HUES64 (cell line): ENCODE results near the gene COLEC12.

Experiments used
- H3K27ac ChIP-seq: 2 replicates; pipeline ENCODE4 v1.7.0; 2013; ENCODE audit warnings: low read depth, low read length, inconsistent platforms
- H3K27me3 ChIP-seq: 2 replicates; pipeline ENCODE4 v1.6.1; 2013; ENCODE audit warnings: mild to moderate bottlenecking, low read length; ENCODE audit not compliant: insufficient read depth
- H3K36me3 ChIP-seq: 2 replicates; pipeline ENCODE4 v1.6.1; 2013; ENCODE audit warnings: mild to moderate bottlenecking, low read length; ENCODE audit not compliant: insufficient read depth
- H3K4me1 ChIP-seq: 2 replicates; pipeline ENCODE4 v1.6.1; 2013; ENCODE audit warnings: mild to moderate bottlenecking, low read length, moderate library complexity; ENCODE audit not compliant: insufficient read depth
- H3K4me3 ChIP-seq: 2 replicates; pipeline ENCODE4 v1.5.1; 2013; ENCODE audit warnings: mild to moderate bottlenecking, low read length, moderate library complexity
- H3K9ac ChIP-seq: 2 replicates; pipeline ENCODE4 v1.6.1; 2013; ENCODE audit warnings: mild to moderate bottlenecking, low read depth, low read length
- H3K9me3 ChIP-seq: 2 replicates; pipeline ENCODE4 v1.6.1; 2013; ENCODE audit warnings: low read depth, low read length; ENCODE audit not compliant: insufficient read depth
- WGBS: fragments of 150-250, 120-280 bp; methylation state at CpG from one replicate; pipeline ENCODE4 v1.1.7; 2013; ENCODE audit warnings: missing lambda C conversion rate; 5-methylcytosine and 5-hydroxymethylcytosine counted together

Gene COLEC12

DNA sequence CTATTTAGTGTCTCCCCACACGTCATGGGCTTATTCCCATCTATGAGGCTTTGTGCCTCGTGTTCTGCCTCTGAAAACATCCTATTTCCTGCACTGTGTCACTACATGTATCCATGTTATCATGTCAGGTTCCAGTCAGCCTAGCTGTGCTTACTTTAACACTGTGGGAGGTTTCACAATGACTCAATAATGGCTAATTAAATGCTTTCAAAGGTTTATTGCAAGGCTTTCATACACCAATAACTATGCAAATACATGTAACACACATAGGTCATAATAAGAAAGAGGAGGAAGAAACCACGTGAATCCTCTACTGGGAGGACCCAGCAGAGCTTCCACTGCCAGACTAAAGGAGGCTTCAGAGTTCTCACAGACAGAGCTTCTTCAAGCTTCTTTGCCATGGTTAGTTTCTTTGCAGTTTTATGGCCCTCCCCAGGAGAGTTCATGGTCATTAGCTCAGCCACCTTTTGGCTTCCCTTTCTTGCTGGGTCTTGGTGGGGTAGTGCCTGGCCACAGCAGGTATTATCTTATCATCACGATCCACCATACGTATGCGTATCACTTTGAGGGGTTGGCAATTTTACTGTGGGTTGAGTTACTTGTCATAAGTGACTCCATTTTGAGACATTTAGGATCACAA is 5.1 kb upstream of the COLEC12 start:
- Histone ChIP-seq H3K36me3 (no peaks in the 10 kb centered on the region), H3K27me3 (peaks cover 33% of the 10 kb centered on the region), H3K4me3 (no peak overlapping the region), H3K9ac (no peak overlapping the region), H3K27ac (no peak overlapping the region), H3K9me3 (no peaks in the 10 kb centered on the region), H3K4me1 (0 out of 2 replicates have a peak, but pooled peaks cover 6% of the 10 kb centered on the region)
- 80% methylated on average over 4 of the region's 6 CpGs for WGBS

DNA sequence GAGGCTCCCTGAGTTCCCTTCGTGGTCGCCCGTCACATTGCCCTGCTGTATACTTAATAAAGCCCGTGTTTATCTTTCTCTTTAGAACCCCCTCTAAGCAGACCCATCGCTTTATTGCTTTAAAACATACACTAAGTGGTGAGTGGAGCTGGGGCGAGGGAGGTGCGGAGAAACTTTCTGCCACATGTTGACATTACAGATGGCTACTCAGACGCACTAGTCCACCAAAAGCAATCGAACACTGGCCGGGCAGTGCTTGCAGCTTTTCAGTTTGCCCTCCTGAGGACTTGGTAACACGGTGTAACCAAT is 859 bp upstream of the COLEC12 start:
- Histone ChIP-seq H3K4me1 (peaks cover 13% of the 10 kb centered on the region), H3K9me3 (no peaks in the 10 kb centered on the region), H3K4me3 (peak overlapping the region; percentile 75), H3K36me3 (no peaks in the 10 kb centered on the region), H3K9ac (no peak overlapping the region), H3K27me3 (peaks cover 63% of the 10 kb centered on the region), H3K27ac (no peak overlapping the region)
- WGBS: 9% methylated on average over 9 of the region's 11 CpGs

DNA sequence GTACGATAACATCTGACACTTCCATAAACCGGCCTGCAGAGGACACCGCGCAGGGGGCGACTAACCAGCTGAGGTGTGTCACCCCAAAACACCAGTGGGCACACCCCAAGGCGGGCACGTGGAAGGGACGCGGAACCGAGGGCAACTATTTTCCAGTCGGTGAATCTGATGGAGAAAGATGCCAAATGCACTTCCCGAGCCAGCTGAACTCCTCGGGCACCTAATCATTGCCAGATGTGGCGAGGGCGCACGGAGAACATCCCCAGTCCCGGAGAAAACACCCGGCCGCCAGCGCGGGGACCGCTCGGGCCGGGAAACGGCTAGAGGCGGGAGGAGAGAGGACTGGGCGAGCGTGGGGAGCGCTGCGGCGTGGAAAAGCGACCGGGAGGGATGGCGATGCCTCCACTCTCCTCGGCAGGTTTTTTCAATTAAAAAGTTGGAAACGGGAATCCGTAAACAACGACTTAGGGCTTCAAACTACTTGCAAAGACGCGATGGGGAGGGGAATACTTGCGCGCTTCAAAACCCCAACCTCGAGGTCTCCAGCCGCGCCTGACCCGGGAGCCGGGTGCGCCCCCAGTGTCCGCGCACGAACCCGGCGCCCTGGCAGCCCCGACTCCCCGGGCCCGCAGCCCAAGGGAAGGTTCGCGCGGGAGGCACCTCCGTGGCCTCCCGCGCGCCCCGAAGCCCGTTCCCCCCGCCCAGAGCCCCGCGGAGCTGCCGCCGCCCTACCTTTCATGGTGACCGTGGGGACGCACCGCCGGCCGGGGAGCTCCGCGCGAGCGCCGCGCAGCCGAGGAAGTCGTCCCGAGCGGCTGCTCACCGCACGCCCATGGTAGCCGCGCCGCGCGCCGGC is 497 bp downstream of the COLEC12 start:
- H3K27me3 ChIP-seq: peaks cover 63% of the 10 kb centered on the region
- no peak overlapping the region for H3K27ac ChIP-seq
- H3K9me3 ChIP-seq: no peaks in the 10 kb centered on the region
- peaks cover 11% of the 10 kb centered on the region for H3K4me1 ChIP-seq
- H3K4me3 ChIP-seq: peak overlapping the region; percentile 75
- peak overlapping the region; percentile 38 for H3K9ac ChIP-seq
- under 1% methylated on average over 93 of the region's 93 CpGs for WGBS
- H3K36me3 ChIP-seq: no peaks in the 10 kb centered on the region

DNA sequence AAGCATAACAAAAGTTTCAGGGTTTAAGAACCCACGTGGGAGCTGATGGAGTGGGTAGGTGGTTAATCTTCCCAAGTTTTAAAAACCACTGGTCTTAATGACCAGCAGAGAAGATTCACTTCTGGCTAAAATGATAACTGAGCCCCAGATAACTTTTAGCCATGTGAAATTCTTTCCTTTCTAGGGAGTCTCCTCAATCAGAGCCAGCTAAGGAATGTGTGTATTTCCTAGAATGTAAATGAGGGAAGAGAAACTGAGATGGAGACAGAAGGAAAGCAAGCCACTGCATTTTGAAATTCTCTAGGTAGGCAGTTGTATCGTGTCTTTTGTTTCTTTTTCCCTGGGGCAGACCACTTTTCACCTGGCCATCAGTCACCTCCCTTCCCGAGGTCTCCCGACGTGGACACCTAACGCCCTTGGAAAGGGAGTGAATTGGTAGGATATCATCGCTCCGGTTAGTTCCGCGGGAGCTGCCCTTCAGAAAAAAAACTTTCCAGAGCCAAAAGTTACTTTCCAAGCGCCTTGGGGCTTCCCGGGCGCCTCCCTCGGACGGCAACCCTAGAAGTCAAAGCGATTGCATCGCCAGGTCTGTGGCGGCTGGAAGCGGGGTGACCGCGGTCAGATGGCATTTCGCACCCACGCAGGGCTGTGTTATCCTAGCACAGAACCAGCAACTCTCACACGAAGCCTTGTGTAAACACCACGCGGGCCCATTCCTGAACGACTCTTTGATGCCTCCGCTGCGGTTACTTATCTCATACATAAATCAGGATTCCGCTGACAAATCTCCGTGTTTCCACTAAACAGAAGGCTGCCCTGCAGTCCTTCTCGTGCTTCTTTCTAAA is 1.3 kb downstream of the COLEC12 start:
- Histone ChIP-seq H3K4me1 (peaks cover 18% of the 10 kb centered on the region), H3K36me3 (no peaks in the 10 kb centered on the region), H3K4me3 (peak overlapping the region; percentile 75), H3K27me3 (peaks cover 57% of the 10 kb centered on the region), H3K9ac (no peak overlapping the region), H3K9me3 (no peaks in the 10 kb centered on the region), H3K27ac (no peak overlapping the region)
- 2% methylated on average over 29 of the region's 32 CpGs for WGBS

DNA sequence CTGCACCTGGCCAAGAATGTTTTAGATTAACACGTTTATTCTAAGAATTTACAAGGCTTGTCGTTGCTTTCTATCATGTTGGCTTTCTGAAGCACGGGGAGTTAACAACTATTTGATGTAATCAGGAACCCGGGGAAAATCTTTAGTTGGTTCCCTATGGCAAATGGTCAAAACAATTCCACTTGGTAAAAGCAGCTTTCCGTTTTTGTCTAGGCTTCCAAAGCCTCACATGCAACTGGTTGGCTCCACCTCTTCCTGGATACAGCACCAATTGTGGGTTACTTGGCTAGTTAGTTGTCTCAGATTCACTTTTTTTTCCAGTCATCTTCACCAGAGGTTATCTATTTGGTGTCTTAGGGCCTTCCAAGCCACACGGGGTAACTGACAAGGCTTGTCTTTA is 2.8 kb downstream of the COLEC12 start:
- peaks cover 21% of the 10 kb centered on the region for H3K4me1 ChIP-seq

DNA sequence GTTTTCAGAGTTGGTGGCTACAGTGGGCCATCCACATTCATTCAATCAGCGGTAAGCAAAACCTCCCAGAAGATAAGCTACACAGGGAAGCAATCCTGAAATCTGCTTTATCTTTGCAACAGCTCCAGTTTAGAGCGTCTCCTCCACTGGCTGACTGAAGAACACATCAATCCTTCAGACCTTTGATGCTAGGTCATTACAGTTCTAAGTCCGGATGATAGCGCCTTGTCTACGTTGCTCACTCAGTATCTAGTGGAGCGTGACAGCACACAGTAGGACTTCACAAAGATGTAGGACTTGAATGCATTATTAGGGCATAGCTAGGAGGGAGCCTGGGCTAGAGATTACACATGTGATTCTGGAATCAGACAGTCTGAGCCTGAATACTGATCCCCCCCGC is 5.0 kb downstream of the COLEC12 start:
- no peak overlapping the region for H3K9ac ChIP-seq
- H3K36me3 ChIP-seq: no peaks in the 10 kb centered on the region
- H3K4me3 ChIP-seq: no peak overlapping the region
- H3K27me3 ChIP-seq: peaks cover 30% of the 10 kb centered on the region
- H3K4me1 ChIP-seq: peaks cover 21% of the 10 kb centered on the region
- H3K27ac ChIP-seq: no peak overlapping the region
- 89% methylated on average over 6 of the region's 7 CpGs for WGBS
- H3K9me3 ChIP-seq: no peaks in the 10 kb centered on the region

More for the DNA sequence above, 2.8 kb downstream of the COLEC12 start:
- H3K36me3 ChIP-seq: no peaks in the 10 kb centered on the region
- WGBS: 85% methylated on average over 6 of the region's 6 CpGs
- peaks cover 51% of the 10 kb centered on the region for H3K27me3 ChIP-seq
- no peak overlapping the region for H3K9ac ChIP-seq
- no peak overlapping the region for H3K4me3 ChIP-seq
- no peak overlapping the region for H3K27ac ChIP-seq
- no peaks in the 10 kb centered on the region for H3K9me3 ChIP-seq

DNA sequence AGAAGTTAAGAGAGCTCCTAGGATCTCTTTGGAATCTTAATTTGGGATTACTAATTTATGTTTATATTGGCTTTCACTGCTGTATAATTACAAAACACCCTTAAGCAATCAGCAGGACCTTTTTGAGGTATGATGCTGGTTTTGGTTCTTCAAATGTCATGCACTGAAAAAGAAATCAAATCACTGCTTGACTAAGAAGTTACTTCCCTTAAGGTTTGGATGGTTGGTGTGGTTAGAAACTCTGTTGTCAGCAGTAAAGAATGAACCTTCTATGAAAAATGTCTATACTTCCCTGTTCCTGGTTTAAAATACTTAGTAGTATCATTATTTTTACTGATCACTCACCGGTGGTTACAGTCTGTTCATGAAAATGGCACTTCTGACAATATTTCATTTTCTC is 5.5 kb downstream of the COLEC12 start:
- no peaks in the 10 kb centered on the region for H3K9me3 ChIP-seq
- peaks cover 26% of the 10 kb centered on the region for H3K27me3 ChIP-seq
- no peak overlapping the region for H3K27ac ChIP-seq
- H3K4me3 ChIP-seq: no peak overlapping the region
- 96% methylated on average over 1 of the region's 1 CpG for WGBS
- H3K36me3 ChIP-seq: no peaks in the 10 kb centered on the region
- peaks cover 21% of the 10 kb centered on the region for H3K4me1 ChIP-seq
- no peak overlapping the region for H3K9ac ChIP-seq

DNA sequence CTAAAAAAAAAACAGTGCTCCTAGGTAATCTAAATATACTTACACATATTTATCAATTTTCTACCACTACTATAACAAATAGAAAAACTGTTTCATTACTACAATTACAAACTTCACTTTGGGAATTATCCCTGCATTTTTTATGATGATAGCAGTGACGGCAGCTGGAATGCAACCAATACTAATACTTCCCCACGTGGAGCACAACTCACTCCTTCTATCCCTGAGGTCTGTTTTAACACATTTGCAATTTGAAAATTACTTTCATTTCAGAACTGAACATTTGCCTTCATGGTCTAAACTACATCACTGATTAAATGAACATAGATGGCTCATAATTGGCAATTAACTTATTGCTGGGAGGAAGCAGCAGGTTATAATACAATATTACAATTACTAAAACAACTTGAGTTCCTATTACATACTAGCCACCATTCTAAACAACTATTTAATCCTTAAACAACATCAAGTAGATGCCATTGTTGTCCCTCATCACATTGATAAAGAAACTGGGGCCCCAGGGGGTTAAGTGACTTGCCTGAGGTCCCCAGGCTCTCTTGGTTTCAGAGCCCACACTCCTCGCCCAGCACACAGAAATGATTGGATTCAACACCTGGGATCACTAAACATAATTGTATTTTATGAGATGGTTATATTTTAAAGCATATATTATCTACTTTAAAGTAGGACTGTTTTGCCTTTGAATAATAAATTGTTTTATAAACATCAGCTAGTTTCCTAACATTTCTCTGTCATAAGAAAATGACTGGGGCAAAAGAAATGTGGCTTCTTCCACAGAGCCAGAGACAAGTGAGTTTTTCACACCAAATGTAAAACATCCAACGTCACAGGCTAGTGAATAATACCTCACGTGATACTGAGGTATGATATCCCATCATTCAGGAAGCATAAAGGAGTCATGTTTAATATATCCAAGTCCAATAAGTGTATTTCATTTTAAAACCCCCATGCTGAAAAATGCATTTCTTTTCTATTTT is 6.2 kb downstream of the COLEC12 start:
- Histone ChIP-seq H3K9ac (no peak overlapping the region), H3K27ac (no peak overlapping the region), H3K36me3 (no peaks in the 10 kb centered on the region), H3K4me3 (no peak overlapping the region), H3K27me3 (peaks cover 18% of the 10 kb centered on the region), H3K9me3 (no peaks in the 10 kb centered on the region), H3K4me1 (peaks cover 16% of the 10 kb centered on the region)
- 70% methylated on average over 3 of the region's 5 CpGs for WGBS

DNA sequence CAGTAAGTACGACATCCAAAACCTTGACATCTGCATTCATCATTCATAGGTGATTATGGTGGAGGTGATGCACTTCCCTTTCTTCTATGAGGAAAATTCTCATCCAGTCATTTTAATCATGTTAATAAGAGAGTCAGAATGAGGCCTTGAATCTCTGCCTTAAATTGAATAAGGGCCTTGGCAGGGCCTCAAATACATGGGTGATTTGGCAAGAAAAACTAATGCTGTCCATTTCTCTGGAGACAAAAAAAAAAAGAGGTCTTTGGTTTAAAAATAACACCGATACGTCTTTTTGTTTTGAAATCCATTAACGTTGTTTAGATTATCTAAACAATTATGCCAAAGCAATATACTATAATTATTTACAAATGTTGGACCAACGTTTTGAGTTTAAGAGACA is 8.1 kb downstream of the COLEC12 start:
- WGBS: 90% methylated on average over 3 of the region's 5 CpGs

DNA sequence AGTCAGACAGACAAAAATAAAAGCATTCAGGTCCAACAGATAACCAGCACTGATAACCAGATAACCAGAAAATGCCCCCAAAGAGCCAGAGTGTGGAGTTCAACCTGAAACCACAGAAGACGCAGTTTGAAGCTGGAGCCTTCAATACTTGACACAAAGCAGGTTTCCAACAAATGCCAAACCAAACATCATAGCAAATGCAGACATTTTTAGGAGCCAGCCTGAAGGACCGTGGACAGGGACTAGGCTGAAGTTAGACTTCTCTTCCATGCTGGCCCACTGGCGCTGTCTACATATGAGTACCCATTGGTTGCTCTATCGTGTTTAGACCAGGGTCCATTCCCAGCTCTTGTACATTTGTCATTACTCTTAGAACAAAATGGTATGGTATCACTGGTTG is 9.9 kb downstream of the COLEC12 start:
- Histone ChIP-seq H3K27ac (no peak overlapping the region), H3K36me3 (no peaks in the 10 kb centered on the region), H3K9ac (no peak overlapping the region), H3K9me3 (peaks cover 9% of the 10 kb centered on the region; the same call in 1 of the 2 replicates), H3K27me3 (no peaks in the 10 kb centered on the region), H3K4me1 (peaks cover 11% of the 10 kb centered on the region; the same call in 1 of the 2 replicates), H3K4me3 (no peak overlapping the region)
- WGBS: 79% methylated on average over 4 of the region's 4 CpGs

More for the DNA sequence above, 8.1 kb downstream of the COLEC12 start:
- no peaks in the 10 kb centered on the region for H3K36me3 ChIP-seq
- no peak overlapping the region for H3K27ac ChIP-seq
- no peak overlapping the region for H3K4me3 ChIP-seq
- peaks cover 11% of the 10 kb centered on the region; the same call in 1 of the 2 replicates for H3K4me1 ChIP-seq
- H3K9ac ChIP-seq: no peak overlapping the region
- H3K9me3 ChIP-seq: 0 out of 2 replicates have a peak, but pooled peaks cover 1% of the 10 kb centered on the region
- H3K27me3 ChIP-seq: peaks cover under 1% of the 10 kb centered on the region; the same call in 1 of the 2 replicates
